Calu3 (cell line): ENCODE results near the gene WBP1L. TPM values are rescaled to one million over a fixed set of nuclear protein-coding genes. Genes with fewer than 3 reads are reported as not detected.

Experiments
- BruUV-seq: library from RNA; stranded (reverse); fragments of 400-500 nt; replicated peaks from 2 replicates; lab custom pipeline; 2021; lab: Mats Ljungman, UMichigan
- CTCF ChIA-PET: fragments of 300-600 bp; sonication (Branson Sonifier 250); formaldehyde crosslinking; loops from one replicate; lab custom pipeline; 2022; ENCODE audit warnings: antibody characterized with exemption; lab: Charles Lee
- DNase-seq: peaks from one replicate; pipeline ENCODE4 v3.0.0; 2022
- H3K27ac Mint-ChIP-seq: one replicate; pipeline ENCODE4 v1.8.0; 2022; ENCODE audit warnings: mixed read lengths; ENCODE audit not compliant: unreplicated experiment
- H3K27me3 Mint-ChIP-seq: one replicate; pipeline ENCODE4 v1.8.0; 2022; ENCODE audit warnings: mixed read lengths; ENCODE audit not compliant: unreplicated experiment
- H3K36me3 Mint-ChIP-seq: one replicate; pipeline ENCODE4 v1.8.0; 2022; ENCODE audit warnings: mild to moderate bottlenecking, moderate library complexity, mixed read lengths; ENCODE audit not compliant: insufficient read depth, unreplicated experiment
- H3K4me1 Mint-ChIP-seq: one replicate; pipeline ENCODE4 v1.8.0; 2022; ENCODE audit warnings: mild to moderate bottlenecking, low read depth, mixed read lengths; ENCODE audit not compliant: unreplicated experiment
- H3K4me3 Mint-ChIP-seq: one replicate; pipeline ENCODE4 v1.8.0; 2022; ENCODE audit warnings: mild to moderate bottlenecking, low read depth, moderate library complexity, mixed read lengths; ENCODE audit not compliant: unreplicated experiment
- H3K9me3 Mint-ChIP-seq: one replicate; pipeline ENCODE4 v1.8.0; 2022; ENCODE audit warnings: low read depth, mixed read lengths; ENCODE audit not compliant: unreplicated experiment
- CTCF ChIP-seq: fragments of 200-600 bp; IDR thresholded peaks from one replicate; pipeline ENCODE4 v1.8.0; 2022; ENCODE audit warnings: antibody characterized with exemption; ENCODE audit not compliant: unreplicated experiment
- intact Hi-C: fragments of 100-400 bp; cut with micrococcal nuclease; formaldehyde crosslinking; loops from one replicate; pipeline ENCODE4 v1.10.0; 2022; ENCODE audit not compliant: unreplicated experiment
- total RNA-seq: library from RNA; stranded (reverse); gene quantifications from 2 replicates; pipeline ENCODE4 v1.2.3, GENCODE V29; 2022

Gene WBP1L
- total RNA-seq, 1 experiment from 2014 or later: 19.9 TPM

GRCh38 chr10:102762401-102763015 lies 18.8 kb downstream of the WBP1L start:
- no peak for TF ChIP-seq CTCF
- no TSS peak for BruUV-seq
- CTCF ChIA-PET: no interaction called here
- Mint-ChIP-seq H3K4me3 (no peak overlapping the region), H3K4me1 (no peaks in the 10 kb centered on the region), H3K9me3 (no peaks in the 10 kb centered on the region), H3K27me3 (no peaks in the 10 kb centered on the region), H3K27ac (no peak overlapping the region), H3K36me3 (no peaks in the 10 kb centered on the region)
- DNase-seq: no peak
- intact Hi-C loops: no loop called here

- no peak for TF ChIP-seq CTCF
- DNase-seq: no peak
- Mint-ChIP-seq H3K27ac (no peak overlapping the region), H3K9me3 (no peaks in the 10 kb centered on the region), H3K36me3 (no peaks in the 10 kb centered on the region), H3K27me3 (no peaks in the 10 kb centered on the region), H3K4me1 (no peaks in the 10 kb centered on the region), H3K4me3 (no peak overlapping the region)
- intact Hi-C loops: no loop called here
- CTCF ChIA-PET: interaction anchor here (0.7 kb wide), 1 partner anchor 11 kb away, joined by 3 read pairs; no protein-coding TSS in a partner anchor
- no TSS peak for BruUV-seq
Observed at GRCh38 chr10:102763037-102763607, 19.4 kb downstream of the WBP1L start.

- DNase-seq: no peak
- TF ChIP-seq CTCF: no peak
- no peak overlapping the region for H3K27ac Mint-ChIP-seq
- no peak overlapping the region for H3K4me3 Mint-ChIP-seq
- H3K36me3 Mint-ChIP-seq: no peaks in the 10 kb centered on the region
- no peaks in the 10 kb centered on the region for H3K27me3 Mint-ChIP-seq
- no peaks in the 10 kb centered on the region for H3K9me3 Mint-ChIP-seq
- intact Hi-C loops: no loop called here
- no TSS peak for BruUV-seq
- CTCF ChIA-PET: no interaction called here
- no peaks in the 10 kb centered on the region for H3K4me1 Mint-ChIP-seq
Observed at GRCh38 chr10:102764470-102765161, 20.9 kb downstream of the WBP1L start.

- BruUV-seq: no TSS peak
- TF ChIP-seq CTCF: no peak
- Mint-ChIP-seq H3K27ac (no peak overlapping the region), H3K27me3 (no peaks in the 10 kb centered on the region), H3K36me3 (no peaks in the 10 kb centered on the region), H3K4me1 (no peaks in the 10 kb centered on the region), H3K9me3 (no peaks in the 10 kb centered on the region), H3K4me3 (no peak overlapping the region)
- CTCF ChIA-PET: no interaction called here
- intact Hi-C loops: no loop called here
- DNase-seq: no peak
Observed at GRCh38 chr10:102765336-102765735, 21.6 kb downstream of the WBP1L start.
